Glutamatergic neuron (in vitro differentiated cells): ENCODE measurements around the gene ZNF385C. TPM values are rescaled to one million over a fixed set of nuclear protein-coding genes. Genes with fewer than 3 reads are reported as not detected.

Source experiments
- DNase-seq: peaks from one replicate; pipeline ENCODE4 v3.0.0; 2022
- H3K27ac Mint-ChIP-seq: one replicate; pipeline ENCODE4 v1.8.0; 2020; ENCODE audit warnings: mild to moderate bottlenecking, mixed read lengths, inconsistent platforms; ENCODE audit not compliant: unreplicated experiment
- H3K27me3 Mint-ChIP-seq: one replicate; pipeline ENCODE4 v1.8.0; 2020; ENCODE audit warnings: mild to moderate bottlenecking, moderate library complexity, mixed read lengths, inconsistent platforms; ENCODE audit not compliant: unreplicated experiment
- H3K36me3 Mint-ChIP-seq: one replicate; pipeline ENCODE4 v1.8.0; 2020; ENCODE audit warnings: mild to moderate bottlenecking, mixed read lengths, inconsistent platforms; ENCODE audit not compliant: unreplicated experiment
- H3K4me1 Mint-ChIP-seq: one replicate; pipeline ENCODE4 v1.8.0; 2020; ENCODE audit warnings: mild to moderate bottlenecking, low read depth, mixed read lengths, inconsistent platforms; ENCODE audit not compliant: unreplicated experiment
- H3K4me3 Mint-ChIP-seq: one replicate; pipeline ENCODE4 v1.8.0; 2020; ENCODE audit warnings: mild to moderate bottlenecking, mixed read lengths, inconsistent platforms; ENCODE audit not compliant: unreplicated experiment
- H3K9me3 Mint-ChIP-seq: one replicate; pipeline ENCODE4 v1.8.0; 2020; ENCODE audit warnings: mild to moderate bottlenecking, moderate library complexity, mixed read lengths, inconsistent platforms; ENCODE audit not compliant: unreplicated experiment
- total RNA-seq: library from RNA; stranded (reverse); fragmentation: NEBNext Ultra II Directional; extraction: Animal tissue kit (Norgen Biotek cat#: 25700); gene quantifications from one replicate; pipeline ENCODE4 v1.2.1, GENCODE V29; 2021; ENCODE audit not compliant: unreplicated experiment
- TF ChIP-seq, protein P1 (sequence below): fragments of 200-600 bp; sonication (generic); IDR thresholded peaks from one replicate; pipeline ENCODE4 v1.5.0; 2021; ENCODE audit not compliant: partially characterized antibody, unreplicated experiment

ZNF385C gene
- total RNA-seq, 1 donor from 2014 or later, result 1.5 TPM

DNA sequence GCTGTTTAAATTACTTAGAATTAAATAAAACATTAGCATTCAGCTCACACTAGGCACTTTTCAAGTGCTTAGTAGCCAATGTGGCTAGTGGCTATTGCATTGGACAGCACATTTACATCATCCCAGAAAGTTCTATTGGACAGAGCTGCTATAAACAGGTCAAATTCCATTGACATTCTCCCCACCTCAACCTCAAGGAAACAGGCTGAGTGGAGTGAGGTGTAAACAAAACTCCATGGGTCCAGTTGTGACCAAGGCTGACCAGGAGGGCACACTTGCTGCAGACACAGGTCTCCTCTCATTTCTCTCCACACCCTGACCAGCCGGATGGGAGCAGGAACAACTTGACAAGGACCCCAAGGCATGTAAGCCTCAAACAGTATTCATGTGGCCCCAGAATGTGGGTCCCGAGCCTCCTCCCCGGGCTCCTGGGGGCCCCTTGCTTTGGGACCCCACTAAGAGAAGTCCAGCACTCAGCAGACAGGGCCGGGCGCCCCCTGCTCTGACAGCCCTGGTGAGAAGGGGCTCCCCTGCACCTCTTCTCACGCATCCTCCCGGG lies 48.4 kb downstream of the ZNF385C start:
- Mint-ChIP-seq H3K27ac (no peak overlapping the region), H3K27me3 (peaks cover 17% of the 10 kb centered on the region), H3K36me3 (no peaks in the 10 kb centered on the region), H3K4me1 (peaks cover 7% of the 10 kb centered on the region), H3K4me3 (peak overlapping the region; percentile 87), H3K9me3 (peaks cover 5% of the 10 kb centered on the region)
- DNase-seq, result no peak
- TF ChIP-seq, protein P1, sequence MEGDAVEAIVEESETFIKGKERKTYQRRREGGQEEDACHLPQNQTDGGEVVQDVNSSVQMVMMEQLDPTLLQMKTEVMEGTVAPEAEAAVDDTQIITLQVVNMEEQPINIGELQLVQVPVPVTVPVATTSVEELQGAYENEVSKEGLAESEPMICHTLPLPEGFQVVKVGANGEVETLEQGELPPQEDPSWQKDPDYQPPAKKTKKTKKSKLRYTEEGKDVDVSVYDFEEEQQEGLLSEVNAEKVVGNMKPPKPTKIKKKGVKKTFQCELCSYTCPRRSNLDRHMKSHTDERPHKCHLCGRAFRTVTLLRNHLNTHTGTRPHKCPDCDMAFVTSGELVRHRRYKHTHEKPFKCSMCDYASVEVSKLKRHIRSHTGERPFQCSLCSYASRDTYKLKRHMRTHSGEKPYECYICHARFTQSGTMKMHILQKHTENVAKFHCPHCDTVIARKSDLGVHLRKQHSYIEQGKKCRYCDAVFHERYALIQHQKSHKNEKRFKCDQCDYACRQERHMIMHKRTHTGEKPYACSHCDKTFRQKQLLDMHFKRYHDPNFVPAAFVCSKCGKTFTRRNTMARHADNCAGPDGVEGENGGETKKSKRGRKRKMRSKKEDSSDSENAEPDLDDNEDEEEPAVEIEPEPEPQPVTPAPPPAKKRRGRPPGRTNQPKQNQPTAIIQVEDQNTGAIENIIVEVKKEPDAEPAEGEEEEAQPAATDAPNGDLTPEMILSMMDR, result no peak

GRCh38 chr17:42047343-42047742 lies 50.9 kb downstream of the ZNF385C start:
- H3K4me3 Mint-ChIP-seq, result no peak overlapping the region
- no peak overlapping the region for H3K27ac Mint-ChIP-seq
- peaks cover 7% of the 10 kb centered on the region for H3K4me1 Mint-ChIP-seq
- H3K9me3 Mint-ChIP-seq, result peaks cover 5% of the 10 kb centered on the region
- H3K36me3 Mint-ChIP-seq, result no peaks in the 10 kb centered on the region
- TF ChIP-seq, protein P1, result no peak
- no peak for DNase-seq
- H3K27me3 Mint-ChIP-seq, result peaks cover 11% of the 10 kb centered on the region

- Mint-ChIP-seq H3K4me1 (peaks cover 7% of the 10 kb centered on the region), H3K9me3 (peaks cover 4% of the 10 kb centered on the region), H3K27me3 (peaks cover 2% of the 10 kb centered on the region), H3K36me3 (no peaks in the 10 kb centered on the region), H3K4me3 (no peak overlapping the region), H3K27ac (no peak overlapping the region)
- TF ChIP-seq, protein P1, result no peak
- DNase-seq, result no peak
Measured at GRCh38 chr17:42045719-42046118, 52.6 kb downstream of the ZNF385C start.

DNA sequence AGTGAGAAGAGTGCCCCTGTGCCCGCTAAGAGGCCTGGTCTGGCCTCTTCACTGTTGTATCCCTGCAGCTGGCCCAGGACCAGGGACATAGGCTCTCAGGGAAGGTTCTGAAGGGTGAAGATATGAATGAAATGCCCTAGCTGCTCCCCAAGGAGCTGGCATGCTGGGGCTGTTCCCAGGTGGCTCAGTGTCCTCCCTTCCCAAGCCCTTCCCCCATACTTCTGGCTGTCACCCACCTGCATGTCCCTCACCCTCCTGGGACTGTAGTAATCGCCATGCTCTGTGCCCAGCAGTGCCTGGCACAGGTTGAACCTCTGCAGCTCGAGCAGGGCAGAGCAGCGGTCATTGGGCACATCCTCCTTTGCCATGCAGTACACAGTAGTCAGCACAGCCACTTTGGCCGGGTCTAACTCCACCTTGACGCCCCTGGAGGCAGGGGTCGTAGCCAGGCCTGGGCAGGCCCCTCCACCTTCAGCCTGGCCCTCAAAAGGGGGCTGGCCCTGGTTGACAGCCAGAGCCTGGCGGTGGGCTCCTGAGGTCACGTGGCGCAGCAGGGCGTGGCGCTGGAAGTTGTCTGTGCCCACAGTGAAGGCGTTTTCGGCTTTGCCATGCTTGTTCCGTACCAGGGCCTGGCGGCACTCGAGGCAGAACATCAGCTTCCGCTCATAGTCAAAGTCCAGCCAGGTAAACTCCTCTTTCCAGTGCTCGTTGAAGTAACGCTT lies 55.5 kb downstream of the ZNF385C start:
- Mint-ChIP-seq H3K27ac (no peak overlapping the region), H3K4me1 (peaks cover 6% of the 10 kb centered on the region), H3K9me3 (peaks cover 2% of the 10 kb centered on the region), H3K4me3 (no peak overlapping the region), H3K27me3 (no peaks in the 10 kb centered on the region), H3K36me3 (no peaks in the 10 kb centered on the region)
- TF ChIP-seq, protein P1, result no peak
- DNase-seq, result no peak

DNA sequence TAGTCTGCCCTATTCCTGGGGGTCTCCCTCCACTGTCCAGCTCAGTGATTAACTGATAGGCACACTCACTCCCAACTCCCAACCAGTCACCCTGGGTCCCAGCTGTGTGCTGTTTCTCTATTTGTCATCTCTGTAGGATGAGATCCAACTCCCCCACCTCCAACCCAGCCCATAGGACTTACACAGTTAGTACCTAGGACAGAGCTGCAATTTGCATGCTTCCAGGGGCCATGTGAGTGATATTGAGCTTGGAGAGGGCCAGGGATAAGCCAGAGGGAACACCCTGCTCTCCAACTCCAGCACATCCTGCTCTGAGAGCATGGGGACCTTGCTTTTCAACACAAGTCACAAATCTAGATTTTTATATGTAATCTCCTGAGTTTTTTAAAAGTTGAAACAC lies 56.7 kb downstream of the ZNF385C start:
- no peaks in the 10 kb centered on the region for H3K36me3 Mint-ChIP-seq
- no peak for DNase-seq
- TF ChIP-seq, protein P1, result no peak
- no peak overlapping the region for H3K4me3 Mint-ChIP-seq
- H3K27ac Mint-ChIP-seq, result no peak overlapping the region
- peaks cover 8% of the 10 kb centered on the region for H3K4me1 Mint-ChIP-seq
- H3K9me3 Mint-ChIP-seq, result peaks cover 2% of the 10 kb centered on the region
- peaks cover 3% of the 10 kb centered on the region for H3K27me3 Mint-ChIP-seq
